Superior temporal gyrus (tissue), 1 donor: ENCODE results near the gene FAM50A.
A peak's percentile ranks its signal among the peaks of the same experiment; 100 is the strongest.
"Not testable (repeated sequence)": the region's sequence is repeated elsewhere in the genome, so short reads cannot be mapped to it uniquely, and the experiment has no call there.

Experiments
- DNase-seq: peaks from one replicate; pipeline ENCODE4 v3.0.0-alpha.2; 2016; ENCODE audit errors: extremely low spot score

Gene FAM50A

DNA sequence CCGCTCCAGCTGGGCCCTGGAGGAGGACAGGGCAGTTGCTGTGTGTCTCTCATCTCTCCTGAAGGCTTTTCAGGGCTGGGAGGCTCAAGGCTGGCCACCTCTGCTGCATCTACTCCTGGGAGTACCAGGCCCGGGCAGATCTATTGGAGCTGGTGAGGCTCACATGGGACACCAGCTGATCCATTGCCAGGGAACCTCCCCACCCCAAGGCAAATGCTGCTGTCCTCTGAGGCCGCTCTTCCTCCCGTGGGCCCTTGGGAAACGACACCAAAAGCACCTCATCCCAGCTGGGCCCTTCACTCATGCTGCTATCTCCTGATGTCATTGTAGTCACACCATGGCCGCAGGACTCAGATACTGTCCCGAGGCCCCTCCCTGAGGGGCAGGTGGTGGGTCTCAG is 38.8 kb downstream of the FAM50A start:
- no peak for DNase-seq

DNA sequence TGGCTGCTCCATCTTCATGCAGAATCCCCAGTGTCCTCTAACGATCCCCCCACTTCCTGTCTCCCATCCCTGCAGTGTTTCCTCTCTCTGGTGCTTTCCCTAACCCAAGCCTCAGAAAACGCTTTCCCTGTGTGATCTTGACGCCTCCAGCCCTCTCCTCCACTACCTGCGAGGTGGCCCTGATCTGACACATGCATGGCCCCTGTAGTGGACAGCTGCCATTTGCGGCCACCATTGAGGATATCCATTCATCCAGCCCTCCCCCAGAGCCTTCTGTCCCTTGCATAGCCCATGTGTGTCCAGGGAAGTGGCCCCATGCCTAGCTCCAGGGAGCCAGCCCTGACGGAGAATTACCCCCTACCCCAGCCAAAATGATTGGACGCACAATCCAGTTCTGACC is 39.4 kb downstream of the FAM50A start:
- no peak for DNase-seq

DNA sequence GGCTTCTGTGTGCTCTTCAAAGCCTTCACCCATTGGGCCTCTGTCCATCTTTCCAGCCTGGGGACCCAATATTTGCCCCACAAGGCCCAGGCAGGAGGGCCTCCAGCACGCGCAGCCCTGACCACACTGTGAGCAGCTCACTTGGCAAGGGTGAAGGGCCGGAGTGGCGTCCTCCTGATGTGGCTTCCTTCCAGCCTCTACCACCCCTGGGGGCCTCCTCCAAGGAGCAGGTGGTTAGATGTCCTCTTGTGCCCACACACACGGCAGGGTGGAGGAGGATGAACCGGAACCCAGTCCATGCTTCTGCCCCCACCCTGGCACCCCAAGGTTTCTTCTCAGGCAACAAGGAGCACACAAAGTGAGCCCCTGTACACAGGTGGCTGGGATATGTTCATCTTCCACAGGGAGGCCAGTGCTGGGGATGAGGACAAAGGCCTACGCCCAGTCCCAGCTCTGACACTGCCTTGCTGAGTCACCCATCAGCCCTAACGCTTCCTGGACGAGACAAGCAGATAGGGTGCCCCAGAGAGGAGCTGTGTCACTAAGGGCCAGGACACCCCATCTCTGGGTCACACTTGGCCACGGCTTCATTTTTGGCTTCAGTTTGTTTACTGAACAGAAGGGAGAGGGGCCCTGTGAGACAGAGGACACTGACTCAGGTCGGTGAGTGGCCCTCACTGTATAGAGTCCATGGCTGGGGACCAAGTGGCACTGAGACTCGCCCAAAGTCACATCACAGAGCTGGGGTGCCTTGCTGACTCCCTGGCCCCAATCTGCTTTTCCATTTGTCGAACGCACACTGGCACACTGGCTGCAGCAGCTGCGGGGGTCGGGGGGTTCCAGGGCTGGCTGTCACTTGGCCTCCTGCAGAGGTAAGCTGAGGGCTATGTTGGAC is 40.6 kb downstream of the FAM50A start:
- DNase-seq = no peak

DNA sequence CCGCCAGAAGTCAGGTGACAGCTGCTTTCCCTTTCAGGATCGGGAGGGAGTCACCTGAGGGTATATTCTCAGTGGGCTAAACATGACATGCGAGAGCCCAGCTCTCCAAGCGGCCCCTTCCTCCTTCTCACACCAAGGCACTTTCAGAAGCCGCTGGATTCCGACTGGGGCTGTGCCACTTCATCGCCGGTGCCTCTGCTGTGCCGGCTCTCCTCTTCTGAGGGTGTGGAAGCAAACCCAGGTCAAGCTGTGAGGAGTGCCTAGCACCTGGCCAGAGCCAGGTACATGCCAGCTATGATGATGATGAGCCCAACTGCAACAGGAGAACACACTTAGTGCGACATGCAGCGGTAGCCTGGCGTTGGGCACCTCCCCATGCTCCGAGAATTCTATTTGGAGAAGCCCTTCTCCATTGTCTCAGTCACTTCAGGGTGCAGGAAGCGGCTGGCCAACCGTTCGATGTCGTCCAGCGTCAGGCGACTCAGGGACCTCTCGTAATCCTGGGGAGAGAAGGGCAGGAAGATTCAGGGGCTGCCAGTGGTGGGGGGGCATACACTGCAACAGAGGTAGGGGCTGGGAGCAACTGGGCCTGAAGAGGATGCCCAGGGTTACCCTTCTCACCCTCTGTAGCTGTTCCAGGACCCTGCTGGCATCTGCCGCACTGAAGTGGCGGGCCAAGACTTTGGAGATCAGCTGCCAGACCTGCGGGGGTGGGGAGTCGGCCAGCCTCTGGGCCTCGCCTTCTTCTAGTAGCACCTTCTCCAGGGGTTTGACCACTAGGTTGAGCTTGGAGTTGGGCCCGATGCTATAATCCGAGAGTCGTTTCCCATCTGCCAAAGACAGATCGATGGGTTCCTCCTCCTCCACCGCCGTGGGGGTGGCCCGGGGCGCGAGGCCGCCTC is 41.5 kb downstream of the FAM50A start:
- DNase-seq = no peak

DNA sequence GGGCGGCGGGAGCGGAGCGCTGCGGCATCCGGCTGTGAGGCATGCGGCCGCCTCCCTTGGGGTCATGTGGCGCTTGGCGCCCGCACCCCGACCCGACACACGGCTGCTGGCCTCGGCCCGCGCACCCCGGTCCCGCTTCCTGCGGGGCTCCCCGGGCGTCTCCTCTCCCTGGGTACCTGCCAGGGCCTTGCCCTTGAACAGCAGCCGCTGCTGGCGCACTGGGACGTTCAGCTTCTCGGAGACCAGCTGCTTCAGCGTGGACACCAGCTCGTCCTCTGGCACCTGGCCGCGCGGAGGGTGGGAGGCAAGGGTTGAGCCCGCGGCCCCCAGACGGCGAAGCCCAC is 42.1 kb downstream of the FAM50A start:
- no peak for DNase-seq

DNA sequence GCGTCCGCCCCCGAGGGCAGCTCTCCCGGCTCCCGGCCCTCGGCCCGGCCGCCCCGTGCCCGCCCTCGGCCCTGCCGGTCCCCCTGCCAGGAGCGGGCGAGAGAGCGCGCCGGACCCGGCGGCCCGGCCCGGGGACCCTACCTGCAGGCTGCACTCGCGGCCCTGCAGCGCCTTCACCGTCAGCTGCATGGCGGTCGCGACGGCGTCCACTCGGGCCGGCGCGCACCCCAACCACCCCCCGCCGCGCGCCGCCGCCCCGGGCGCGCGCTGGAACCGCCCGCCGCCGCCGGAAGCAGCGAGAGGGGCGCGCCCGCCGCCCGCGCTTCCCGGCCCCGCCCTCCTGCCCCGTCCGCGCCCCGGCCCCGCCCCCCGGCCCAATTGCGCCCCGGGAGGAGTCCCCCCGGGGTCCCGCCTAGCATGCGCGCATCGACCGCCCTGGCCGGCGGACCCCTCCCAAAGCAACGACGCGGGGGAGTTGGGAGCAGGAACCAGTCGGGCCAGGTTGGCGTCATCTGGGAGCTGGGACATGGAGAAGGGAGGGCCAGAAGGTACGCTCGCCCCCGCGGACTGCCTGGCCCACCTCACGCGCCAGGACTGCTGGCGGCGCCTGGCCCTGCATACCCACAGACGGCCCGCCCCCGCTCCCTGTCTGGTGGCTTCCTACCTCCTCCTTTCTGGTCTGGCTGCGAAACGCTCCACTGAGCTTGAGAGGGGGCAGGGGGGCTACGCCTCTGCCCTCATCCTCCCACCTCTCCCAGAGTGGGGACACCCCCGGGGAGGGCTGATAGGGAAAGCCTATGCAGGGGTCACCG is 42.7 kb downstream of the FAM50A start, which contains the start of gene UBL4A:
Gene UBL4A, minus strand, starts transcription at position 220 of the 812 bp plus-strand sequence. Its CDS starts 31 bp downstream, at position 189.
- DNase-seq = no peak

DNA sequence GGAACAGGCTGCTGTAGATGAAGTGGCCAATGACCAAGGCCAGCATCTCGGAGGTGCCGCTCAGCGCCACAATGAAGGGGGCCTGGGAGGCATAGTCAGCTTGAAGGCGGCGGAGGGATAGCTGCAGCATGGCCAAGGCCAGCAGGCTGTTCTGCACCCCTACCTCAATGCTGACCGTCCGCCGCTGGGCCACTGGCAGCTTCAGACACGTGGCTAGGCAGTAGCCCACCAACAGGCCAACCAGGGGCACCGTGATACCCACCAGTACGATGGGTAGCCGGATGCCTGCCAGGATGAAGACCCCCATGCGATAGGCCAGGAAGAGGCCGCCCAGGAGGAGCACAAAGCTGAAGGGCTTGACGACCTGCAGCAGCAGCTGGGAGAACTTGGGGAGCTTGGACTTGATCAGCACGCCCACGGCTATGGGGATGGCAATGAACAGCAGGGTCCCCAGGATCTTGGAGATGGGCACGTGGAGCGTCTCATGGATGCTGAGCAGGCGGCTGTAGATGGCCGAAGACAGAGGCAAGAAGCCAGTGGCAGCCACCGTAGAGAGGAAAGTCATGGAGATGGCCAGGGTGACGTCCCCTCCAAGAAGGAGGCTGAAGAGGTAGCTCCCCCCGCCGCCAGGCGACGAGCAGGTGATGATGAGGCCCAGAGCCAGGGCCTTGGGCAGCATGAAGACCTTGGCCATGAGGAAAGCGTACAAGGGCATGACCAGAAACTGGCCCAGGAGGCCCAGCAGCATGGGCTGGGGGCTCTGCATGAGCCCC is 43.8 kb downstream of the FAM50A start:
- no peak for DNase-seq

DNA sequence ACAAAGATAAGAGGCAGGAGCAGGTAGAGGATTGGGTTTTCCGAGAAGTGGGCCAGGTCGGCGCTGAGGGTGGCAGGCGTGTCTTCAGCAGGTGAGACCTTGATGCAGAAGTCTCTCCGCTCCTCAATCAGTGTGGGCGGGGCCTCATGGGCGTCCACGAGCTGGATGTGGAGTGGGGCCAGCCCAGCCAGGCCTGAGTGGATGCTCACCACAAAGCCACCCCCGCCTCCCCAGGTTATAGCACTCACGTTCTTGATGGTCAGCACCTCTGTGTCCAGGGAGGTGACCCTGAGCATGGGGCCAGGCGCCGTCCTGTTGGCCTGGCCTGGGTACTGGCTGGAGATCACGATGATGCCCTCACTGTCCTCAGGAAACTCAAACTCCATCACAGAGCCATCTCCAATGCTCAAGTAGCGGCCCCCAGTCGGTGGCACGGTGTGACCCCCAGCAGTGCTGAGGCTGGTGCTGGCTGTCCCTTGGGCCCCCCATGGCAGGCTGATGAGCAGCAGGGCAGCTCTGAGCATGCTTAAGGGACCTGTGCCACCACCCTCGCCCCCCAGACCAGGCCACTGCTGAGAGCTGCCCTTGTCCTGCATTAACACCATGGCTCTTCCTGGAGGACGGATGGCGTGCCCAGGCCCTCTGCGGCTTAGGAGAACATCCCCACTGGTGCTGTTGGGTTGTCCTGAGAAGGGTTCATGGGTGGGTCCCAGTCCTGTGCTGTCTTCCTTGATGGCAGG is 44.6 kb downstream of the FAM50A start:
- DNase-seq = no peak

DNA sequence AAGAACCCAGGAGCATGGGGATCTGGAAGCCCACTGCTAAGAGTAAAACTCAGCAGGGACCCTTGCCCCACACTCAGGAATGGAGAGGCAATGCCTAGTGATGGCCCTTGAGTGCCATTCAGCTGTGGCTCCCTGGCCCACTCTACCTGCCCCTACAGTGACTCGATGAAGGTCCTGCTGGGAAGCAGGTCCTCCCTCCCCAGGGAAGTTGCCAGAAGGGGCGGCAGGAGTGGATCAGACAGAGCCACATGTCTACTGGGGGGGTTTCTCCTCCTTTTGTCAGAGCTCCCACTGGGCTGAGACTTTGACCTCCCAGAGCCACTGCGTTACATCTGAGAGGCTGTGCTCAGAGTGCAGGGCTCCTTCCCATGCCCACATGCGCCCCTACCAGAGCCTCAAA is 45.2 kb downstream of the FAM50A start:
- no peak for DNase-seq

DNA sequence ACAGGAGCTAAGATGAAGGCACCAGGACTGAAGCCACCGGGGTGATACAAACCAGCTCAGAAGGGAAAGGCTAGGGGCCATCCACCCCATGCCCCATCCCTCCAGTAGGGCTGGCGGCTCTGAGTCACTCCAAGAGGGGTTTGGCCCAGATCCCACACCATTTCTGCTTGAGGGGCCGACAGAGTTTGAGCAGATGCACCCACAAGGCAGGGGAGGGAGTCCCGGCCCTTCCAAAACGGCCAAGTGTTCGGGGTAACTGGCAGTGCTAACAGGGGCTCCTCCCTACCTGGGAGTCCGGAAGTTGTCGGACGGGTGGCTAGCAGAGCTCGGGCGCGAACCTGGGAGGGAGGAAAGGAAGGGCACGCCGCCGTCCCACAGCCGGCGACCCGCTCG is 46.1 kb downstream of the FAM50A start:
- DNase-seq = no peak

DNA sequence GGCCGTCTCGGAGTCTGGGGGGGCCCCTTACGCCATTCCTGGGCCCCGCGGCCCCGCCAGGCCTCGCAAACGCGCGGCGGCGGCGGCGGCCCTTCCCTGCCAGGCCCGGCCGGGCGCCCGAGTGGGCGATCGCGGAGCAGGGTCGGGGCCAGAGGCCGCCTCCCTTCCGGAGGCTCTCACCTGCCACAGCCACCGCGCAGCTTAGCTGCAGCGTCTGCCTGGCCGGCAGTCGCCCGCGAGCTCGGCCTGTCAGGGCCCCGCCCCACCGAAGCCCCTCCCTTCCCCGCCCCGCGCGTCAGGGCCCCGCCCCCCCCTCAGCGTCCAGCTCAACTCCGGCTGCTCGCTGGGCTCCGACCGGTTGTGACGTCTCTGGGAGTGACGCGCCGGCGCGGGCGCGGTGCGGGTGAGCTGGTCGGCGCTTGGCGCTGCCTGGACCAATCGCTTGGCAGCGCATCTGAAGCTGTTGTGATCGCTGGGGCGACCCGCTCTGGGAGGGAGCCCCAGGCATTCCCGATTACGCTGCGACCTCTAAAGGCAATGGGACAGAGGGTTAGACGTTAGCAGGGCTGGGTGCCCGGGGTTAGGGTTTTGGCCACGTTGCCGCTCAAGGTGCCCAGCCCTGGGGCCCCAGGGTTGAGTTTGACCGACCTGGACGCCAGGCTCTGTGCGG is 46.6 kb downstream of the FAM50A start, which contains the start of gene SLC10A3:
Gene SLC10A3, minus strand, starts transcription at position 216 of the 670 bp plus-strand sequence. CDS start 1,689 bp downstream, outside the sequence.
- DNase-seq = peak; percentile 89

DNA sequence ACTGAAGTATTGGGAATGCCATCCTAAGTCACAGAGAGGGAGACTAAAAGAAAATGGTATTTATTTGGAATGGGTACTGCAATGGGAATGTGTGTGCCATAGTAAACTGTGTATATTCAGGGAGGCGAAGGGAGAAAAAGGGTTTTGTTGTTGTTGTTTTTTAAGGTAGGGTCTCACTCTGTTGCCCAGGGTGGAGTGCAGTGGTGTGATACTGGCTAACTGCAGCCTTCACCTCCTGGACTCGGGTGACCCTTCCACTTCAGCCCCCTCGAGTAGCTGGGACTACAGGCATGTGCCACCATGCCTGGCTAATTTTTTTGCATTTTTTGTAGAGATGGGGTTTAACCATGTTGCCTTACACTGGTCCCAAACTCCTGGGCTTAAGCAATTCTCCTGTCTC is 50.8 kb downstream of the FAM50A start:
- DNase-seq = no peak

DNA sequence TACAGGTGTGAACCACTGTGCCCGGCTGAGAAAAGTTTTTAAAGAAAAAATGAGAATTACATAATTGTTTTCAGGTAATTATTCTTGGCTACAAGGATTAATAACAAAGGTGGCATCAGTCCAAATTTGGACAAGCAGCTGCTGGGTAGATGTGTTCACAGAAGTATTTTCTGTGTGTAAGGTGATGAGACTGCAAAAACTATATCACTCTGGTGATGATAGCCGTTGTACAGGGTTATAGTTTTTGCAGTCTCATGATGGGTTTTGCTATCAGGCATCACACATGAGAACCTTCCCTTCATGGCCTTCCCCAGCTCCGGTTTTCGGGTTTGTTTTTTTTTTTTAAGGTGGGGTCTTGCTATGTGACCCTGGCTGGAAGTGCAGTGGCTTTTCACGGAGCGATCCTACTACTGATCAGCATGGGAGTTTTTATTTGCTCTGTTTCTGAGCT is 51.6 kb downstream of the FAM50A start:
- DNase-seq = no peak

DNA sequence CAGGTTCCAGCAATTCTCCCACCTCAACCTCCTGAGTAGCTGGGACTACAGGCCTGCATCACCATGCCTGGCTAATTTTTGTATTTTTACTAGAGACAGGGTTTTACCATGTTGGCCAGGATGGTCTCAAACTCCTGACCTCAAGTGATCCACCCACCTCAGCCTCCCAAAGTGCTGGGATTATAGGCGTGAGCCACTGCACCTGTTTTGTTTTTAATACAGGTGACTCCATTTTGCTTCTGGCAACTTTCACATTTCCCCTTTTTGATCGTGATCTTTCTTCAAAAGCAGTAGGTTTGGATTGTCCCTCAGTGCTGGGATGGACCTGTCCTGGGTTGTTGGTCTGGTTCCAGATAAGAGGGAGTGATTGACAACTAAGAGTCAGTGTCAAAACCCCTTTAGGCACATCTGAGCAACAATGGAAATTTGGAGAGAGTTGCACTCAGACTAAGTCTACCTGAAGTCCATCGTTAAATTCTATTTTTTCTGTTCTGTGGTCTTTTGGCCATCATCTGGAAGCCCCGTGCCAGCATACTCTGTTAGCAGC is 52.7 kb downstream of the FAM50A start:
- DNase-seq = not testable (repeated sequence)
